Measurements from ENCODE around the gene TRIM52.
"Not testable (repeated sequence)": the region's sequence is repeated elsewhere in the genome, so short reads cannot be mapped to it uniquely, and the experiment has no call there.

DNA sequence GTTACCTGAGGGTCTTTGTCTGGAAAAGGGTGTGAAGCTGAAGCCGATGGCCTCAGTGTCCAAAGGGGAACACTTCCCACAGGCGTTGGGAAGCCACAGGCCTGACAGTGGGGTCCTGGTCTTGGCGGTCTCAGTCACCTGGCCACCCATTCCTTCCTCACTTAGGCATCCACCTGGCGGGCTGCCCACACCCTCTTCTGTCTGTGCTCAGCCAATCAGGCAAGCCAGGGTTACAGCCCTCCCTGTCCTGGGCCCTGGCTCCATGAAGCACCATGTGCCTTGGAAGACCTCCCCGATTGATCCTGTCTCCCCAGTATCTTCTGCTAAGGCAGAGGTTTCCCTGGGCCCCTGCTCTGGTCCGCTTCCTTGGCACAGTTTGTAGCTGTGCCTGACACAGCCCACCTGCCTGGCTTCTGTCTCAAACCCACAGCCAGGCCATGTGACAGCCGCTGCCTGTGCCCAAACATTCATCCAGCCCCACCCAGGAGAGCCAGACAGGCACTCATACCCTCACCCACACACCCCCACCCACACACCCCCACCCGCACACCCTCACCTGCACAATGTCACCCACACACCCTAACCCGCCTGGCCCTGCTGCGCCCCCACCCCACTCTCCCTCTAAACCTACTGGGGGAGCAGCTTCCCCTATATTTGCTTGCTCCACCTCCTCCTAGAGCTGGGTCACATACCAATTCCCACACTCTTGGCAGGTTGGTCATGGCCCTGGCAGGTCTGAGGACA lies 25.2 kb upstream of the TRIM52 start:
- TF ChIP-seq, protein P1, sequence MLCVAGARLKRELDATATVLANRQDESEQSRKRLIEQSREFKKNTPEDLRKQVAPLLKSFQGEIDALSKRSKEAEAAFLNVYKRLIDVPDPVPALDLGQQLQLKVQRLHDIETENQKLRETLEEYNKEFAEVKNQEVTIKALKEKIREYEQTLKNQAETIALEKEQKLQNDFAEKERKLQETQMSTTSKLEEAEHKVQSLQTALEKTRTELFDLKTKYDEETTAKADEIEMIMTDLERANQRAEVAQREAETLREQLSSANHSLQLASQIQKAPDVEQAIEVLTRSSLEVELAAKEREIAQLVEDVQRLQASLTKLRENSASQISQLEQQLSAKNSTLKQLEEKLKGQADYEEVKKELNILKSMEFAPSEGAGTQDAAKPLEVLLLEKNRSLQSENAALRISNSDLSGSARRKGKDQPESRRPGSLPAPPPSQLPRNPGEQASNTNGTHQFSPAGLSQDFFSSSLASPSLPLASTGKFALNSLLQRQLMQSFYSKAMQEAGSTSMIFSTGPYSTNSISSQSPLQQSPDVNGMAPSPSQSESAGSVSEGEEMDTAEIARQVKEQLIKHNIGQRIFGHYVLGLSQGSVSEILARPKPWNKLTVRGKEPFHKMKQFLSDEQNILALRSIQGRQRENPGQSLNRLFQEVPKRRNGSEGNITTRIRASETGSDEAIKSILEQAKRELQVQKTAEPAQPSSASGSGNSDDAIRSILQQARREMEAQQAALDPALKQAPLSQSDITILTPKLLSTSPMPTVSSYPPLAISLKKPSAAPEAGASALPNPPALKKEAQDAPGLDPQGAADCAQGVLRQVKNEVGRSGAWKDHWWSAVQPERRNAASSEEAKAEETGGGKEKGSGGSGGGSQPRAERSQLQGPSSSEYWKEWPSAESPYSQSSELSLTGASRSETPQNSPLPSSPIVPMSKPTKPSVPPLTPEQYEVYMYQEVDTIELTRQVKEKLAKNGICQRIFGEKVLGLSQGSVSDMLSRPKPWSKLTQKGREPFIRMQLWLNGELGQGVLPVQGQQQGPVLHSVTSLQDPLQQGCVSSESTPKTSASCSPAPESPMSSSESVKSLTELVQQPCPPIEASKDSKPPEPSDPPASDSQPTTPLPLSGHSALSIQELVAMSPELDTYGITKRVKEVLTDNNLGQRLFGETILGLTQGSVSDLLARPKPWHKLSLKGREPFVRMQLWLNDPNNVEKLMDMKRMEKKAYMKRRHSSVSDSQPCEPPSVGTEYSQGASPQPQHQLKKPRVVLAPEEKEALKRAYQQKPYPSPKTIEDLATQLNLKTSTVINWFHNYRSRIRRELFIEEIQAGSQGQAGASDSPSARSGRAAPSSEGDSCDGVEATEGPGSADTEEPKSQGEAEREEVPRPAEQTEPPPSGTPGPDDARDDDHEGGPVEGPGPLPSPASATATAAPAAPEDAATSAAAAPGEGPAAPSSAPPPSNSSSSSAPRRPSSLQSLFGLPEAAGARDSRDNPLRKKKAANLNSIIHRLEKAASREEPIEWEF (CRISPR knock-in tag; IDR thresholded peaks at IDR 0.05) = not testable (repeated sequence)
- TF ChIP-seq TCF7 (IDR thresholded peaks at IDR 0.05; ENCODE audit: borderline replicate concordance); FOS (IDR thresholded peaks at IDR 0.05; ENCODE audit: extremely low read depth, insufficient read length); POLR2A (conservative IDR thresholded peaks at IDR 0.05); ZNF324 (CRISPR knock-in tag; IDR thresholded peaks at IDR 0.05); RAD51 (IDR thresholded peaks at IDR 0.05; ENCODE audit: borderline replicate concordance, low read depth); TCF7L2 (IDR thresholded peaks at IDR 0.05; ENCODE audit: low read depth, low read length); PRMT5 (CRISPR knock-in tag; IDR thresholded peaks at IDR 0.05); SP1 (CRISPR knock-in tag; IDR thresholded peaks at IDR 0.05); MBD2 (IDR thresholded peaks at IDR 0.05; ENCODE audit: borderline replicate concordance, low read depth): not testable (repeated sequence)
- TF ChIP-seq, protein P2, sequence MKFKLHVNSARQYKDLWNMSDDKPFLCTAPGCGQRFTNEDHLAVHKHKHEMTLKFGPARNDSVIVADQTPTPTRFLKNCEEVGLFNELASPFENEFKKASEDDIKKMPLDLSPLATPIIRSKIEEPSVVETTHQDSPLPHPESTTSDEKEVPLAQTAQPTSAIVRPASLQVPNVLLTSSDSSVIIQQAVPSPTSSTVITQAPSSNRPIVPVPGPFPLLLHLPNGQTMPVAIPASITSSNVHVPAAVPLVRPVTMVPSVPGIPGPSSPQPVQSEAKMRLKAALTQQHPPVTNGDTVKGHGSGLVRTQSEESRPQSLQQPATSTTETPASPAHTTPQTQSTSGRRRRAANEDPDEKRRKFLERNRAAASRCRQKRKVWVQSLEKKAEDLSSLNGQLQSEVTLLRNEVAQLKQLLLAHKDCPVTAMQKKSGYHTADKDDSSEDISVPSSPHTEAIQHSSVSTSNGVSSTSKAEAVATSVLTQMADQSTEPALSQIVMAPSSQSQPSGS (CRISPR knock-in tag; IDR thresholded peaks at IDR 0.05) = not testable (repeated sequence)
- TF ChIP-seq, protein P3, sequence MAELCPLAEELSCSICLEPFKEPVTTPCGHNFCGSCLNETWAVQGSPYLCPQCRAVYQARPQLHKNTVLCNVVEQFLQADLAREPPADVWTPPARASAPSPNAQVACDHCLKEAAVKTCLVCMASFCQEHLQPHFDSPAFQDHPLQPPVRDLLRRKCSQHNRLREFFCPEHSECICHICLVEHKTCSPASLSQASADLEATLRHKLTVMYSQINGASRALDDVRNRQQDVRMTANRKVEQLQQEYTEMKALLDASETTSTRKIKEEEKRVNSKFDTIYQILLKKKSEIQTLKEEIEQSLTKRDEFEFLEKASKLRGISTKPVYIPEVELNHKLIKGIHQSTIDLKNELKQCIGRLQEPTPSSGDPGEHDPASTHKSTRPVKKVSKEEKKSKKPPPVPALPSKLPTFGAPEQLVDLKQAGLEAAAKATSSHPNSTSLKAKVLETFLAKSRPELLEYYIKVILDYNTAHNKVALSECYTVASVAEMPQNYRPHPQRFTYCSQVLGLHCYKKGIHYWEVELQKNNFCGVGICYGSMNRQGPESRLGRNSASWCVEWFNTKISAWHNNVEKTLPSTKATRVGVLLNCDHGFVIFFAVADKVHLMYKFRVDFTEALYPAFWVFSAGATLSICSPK (IDR thresholded peaks at IDR 0.05; ENCODE audit: borderline replicate concordance) = not testable (repeated sequence)
- TF ChIP-seq, protein P4, sequence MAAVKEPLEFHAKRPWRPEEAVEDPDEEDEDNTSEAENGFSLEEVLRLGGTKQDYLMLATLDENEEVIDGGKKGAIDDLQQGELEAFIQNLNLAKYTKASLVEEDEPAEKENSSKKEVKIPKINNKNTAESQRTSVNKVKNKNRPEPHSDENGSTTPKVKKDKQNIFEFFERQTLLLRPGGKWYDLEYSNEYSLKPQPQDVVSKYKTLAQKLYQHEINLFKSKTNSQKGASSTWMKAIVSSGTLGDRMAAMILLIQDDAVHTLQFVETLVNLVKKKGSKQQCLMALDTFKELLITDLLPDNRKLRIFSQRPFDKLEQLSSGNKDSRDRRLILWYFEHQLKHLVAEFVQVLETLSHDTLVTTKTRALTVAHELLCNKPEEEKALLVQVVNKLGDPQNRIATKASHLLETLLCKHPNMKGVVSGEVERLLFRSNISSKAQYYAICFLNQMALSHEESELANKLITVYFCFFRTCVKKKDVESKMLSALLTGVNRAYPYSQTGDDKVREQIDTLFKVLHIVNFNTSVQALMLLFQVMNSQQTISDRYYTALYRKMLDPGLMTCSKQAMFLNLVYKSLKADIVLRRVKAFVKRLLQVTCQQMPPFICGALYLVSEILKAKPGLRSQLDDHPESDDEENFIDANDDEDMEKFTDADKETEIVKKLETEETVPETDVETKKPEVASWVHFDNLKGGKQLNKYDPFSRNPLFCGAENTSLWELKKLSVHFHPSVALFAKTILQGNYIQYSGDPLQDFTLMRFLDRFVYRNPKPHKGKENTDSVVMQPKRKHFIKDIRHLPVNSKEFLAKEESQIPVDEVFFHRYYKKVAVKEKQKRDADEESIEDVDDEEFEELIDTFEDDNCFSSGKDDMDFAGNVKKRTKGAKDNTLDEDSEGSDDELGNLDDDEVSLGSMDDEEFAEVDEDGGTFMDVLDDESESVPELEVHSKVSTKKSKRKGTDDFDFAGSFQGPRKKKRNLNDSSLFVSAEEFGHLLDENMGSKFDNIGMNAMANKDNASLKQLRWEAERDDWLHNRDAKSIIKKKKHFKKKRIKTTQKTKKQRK (IDR thresholded peaks at IDR 0.05; ENCODE audit: borderline replicate concordance, low read depth, low read length) = not testable (repeated sequence)
- TF ChIP-seq, protein P5, sequence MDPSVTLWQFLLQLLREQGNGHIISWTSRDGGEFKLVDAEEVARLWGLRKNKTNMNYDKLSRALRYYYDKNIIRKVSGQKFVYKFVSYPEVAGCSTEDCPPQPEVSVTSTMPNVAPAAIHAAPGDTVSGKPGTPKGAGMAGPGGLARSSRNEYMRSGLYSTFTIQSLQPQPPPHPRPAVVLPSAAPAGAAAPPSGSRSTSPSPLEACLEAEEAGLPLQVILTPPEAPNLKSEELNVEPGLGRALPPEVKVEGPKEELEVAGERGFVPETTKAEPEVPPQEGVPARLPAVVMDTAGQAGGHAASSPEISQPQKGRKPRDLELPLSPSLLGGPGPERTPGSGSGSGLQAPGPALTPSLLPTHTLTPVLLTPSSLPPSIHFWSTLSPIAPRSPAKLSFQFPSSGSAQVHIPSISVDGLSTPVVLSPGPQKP (CRISPR knock-in tag; IDR thresholded peaks at IDR 0.05) = not testable (repeated sequence)
